ENCODE results near the gene SVIP. TPM values are rescaled to one million over a fixed set of nuclear protein-coding genes. Genes with fewer than 3 reads are reported as not detected.

SVIP gene, protein sequence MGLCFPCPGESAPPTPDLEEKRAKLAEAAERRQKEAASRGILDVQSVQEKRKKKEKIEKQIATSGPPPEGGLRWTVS
- total RNA-seq = 21.7 and 23.6 TPM in 2 replicates

DNA sequence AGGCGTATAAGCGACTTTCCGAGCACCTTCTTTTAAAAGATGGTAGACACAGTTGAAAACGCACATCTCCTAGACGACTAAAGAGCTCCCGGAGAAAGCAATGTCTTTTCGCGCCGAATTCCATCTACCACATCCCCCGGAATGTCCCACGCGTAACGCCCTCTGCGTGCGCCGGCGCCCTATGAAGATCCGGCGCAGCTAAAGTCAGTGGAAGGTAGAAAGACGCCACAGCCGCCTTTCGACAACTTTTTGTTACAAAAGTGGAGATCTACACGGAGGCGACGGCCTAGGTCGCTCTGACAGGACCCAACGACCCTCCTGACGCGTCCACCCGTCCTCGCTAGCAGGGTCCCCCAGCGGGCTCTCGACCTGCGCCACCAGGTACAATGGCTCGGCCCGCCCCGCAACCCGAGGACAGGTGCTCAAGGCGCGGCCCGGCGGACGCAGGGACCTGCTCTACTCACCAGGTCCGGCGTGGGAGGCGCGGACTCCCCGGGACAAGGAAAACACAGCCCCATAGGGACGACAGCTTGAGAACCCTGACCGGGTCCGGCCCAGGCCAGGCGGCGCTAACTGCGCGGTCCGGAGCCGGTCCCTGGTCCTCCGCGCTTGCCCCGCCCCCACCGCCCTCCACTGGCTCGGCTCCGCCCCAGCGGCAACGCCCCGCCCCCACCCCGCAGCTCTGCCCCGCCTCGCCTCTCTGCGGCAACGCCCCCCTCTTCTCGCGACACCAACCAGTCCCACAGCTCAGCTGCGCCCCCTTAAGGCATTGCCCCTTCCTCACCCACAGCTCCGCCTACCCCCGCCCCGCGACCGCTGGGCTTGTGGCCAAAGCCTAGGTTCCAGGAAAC is at the start of gene SVIP:
Gene SVIP, minus strand, starts transcription at position 571 of the 851 bp plus-strand sequence. Its CDS starts 53 bp downstream, at position 518.
- DNase-seq (ENCODE audit: extremely low read depth, low read depth, low spot score) = peak; percentile 88

DNA sequence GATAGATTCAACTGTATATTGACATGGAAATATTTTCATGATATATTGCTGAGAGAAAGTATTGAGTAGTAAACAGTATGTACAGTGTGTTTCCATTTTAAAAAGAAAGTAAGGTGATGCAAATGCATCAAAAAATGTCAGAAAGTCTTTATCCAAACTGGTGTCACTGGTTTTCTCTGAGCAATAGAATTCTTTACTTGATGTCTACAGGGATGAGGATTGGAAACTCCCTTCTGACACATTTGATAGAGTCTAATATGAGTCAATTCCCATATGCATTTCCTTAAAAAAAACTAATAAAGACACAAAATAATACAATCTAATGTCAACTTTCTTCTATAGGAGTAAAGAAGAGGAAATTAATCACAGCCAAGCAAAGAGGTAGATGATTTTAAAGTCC is 49.0 kb upstream of the SVIP start:
- DNase-seq (ENCODE audit: extremely low read depth, low read depth, low spot score) = no peak

DNA sequence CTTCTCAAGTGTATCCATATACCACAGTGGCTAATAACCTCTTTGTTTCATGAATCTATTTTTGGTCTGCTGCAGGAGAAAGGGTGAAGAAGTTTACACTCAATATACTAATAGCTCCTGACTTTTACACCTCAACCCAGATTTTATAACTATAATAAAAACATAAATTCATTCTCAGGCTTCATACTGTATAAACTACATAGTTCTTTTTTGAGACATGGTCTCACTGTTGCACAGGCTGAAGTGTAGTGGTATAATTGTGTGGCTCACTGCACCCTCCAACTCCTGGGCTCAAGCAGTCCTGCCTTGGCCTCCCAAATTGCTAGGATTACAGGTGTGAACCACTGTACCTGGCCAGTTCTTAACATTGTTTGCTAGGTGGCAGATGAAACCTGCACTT is 48.4 kb upstream of the SVIP start:
- no peak for DNase-seq (ENCODE audit: extremely low read depth, low read depth, low spot score)

DNA sequence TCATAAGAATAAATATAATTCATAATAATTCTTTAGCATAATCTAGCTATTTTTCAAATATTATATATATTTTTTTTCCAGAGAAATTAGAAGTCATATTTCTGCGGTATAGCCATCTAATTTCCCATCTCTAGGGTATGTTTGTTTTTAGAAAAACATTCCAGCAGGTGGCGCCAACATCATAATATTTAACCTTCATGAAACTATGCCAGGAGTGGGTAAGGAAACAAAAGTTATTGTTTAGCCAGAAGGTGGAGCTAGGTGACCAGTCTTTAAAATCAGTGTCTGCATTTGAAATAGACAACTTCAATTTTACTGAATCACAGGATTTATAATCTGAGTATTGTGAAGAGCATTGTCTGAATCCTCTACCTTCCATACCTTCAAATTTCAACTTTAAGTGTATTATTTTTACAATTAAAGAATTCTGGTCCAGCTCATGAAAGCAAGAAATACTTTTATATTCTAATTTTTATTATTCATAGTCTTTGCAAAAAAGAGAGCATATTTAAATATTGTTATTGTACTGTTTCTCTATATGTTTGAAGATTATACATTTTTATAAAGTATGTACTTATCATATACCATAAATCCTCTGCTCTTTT is 46.4 kb upstream of the SVIP start:
- DNase-seq (ENCODE audit: extremely low read depth, low read depth, low spot score) = peak; percentile 80

DNA sequence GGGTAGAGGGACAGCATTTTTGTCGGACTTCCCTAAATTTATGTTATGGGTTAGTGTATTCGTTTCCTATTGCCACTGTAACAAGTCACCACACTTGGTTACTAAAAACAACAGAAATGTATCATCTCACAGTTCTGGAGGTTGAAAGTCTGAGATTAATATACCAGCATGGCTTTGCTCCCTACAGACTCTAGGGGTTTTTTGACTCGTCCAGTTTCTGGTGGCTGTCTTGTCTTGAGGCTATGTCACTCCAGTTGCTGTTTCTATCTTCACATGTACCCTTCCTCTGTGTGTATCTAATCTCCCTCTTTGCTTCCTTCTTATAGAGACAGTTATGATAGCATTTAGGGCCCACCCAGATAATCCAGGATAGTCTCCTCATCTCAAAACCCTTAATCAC is 39.7 kb upstream of the SVIP start:
- no peak for DNase-seq (ENCODE audit: extremely low read depth, low read depth, low spot score)

DNA sequence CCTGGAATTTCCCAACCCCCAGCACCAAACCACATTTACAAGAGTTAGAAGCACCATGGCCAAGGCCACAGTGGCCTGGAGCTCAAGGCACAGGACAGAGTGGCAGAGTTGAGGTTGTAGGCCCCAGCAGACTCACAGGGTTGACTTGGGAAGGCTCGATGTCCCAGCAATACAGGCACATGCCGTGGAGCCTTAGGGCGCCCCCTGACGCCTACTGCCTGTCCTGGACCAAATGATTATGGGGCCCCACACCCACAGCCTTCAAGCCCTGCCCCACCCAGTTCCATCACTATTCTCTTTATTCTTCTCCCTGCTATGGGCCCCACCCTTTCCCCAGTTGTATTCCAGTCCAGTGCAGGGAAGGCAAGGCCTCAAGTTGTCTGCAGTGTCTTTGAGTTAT is 30.6 kb upstream of the SVIP start, which contains the start of gene CCDC179:
Gene CCDC179, minus strand, starts transcription at position 234 of the 400 bp plus-strand sequence. Its CDS starts 53 bp downstream, at position 181.
- no peak for DNase-seq (ENCODE audit: extremely low read depth, low read depth, low spot score)

DNA sequence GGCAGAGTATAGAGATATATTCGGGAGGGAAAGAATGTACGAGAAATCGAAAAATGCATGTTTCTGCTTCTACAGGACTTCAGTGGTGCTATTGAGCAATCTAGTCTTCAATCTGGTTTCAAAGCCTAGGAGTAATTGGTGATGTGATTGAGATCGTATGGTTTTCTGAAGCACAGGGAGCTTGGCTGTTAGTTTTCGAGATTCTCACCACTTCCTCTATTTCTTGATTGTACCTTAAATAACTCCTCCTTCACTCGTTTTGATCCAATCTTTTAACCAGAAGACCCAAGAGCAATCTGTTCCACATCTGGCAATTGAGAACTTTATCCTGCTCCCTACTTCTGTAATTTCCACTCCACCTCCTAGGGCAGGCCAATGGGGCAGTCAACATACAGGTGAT is 30.2 kb upstream of the SVIP start:
- no peak for DNase-seq (ENCODE audit: extremely low read depth, low read depth, low spot score)

DNA sequence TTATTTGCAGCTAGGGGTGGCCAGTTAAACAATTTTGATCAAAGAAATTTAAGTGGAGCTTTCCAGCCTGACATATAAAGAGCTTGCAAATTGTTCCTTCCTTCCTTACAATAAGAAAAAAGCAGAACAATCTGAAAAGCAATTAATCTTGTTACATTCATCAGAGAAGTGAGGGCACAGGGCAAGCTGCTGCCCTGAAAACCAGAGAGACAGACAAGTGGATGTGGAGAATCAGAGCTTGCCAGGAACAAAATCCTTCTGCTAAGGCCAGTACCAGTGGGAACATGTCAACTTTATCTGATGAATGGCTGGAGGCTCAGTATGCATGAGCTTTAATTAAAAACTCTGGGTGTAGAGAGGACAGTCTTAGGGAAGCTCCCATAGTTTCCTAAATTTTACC is 21.9 kb upstream of the SVIP start:
- DNase-seq (ENCODE audit: extremely low read depth, low read depth, low spot score) = no peak

DNA sequence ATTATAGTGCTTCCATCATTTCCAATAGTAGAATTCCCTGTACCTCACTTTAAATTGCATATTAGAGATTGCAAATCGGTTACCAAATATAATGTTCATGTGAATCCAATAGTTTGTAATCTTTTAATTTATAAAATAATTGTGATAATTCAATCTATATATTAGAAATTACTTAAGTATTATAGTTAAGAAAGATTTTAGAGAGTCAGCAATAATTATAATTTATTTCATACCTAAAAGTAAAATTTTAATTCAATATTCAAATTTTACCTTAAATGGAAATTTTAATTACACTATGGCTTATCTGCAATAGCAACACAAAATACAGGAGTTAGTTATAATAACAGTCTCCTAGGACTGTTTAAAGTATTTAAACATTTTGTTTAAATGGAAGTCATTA is 17.1 kb upstream of the SVIP start:
- no peak for DNase-seq (ENCODE audit: extremely low read depth, low read depth, low spot score)

DNA sequence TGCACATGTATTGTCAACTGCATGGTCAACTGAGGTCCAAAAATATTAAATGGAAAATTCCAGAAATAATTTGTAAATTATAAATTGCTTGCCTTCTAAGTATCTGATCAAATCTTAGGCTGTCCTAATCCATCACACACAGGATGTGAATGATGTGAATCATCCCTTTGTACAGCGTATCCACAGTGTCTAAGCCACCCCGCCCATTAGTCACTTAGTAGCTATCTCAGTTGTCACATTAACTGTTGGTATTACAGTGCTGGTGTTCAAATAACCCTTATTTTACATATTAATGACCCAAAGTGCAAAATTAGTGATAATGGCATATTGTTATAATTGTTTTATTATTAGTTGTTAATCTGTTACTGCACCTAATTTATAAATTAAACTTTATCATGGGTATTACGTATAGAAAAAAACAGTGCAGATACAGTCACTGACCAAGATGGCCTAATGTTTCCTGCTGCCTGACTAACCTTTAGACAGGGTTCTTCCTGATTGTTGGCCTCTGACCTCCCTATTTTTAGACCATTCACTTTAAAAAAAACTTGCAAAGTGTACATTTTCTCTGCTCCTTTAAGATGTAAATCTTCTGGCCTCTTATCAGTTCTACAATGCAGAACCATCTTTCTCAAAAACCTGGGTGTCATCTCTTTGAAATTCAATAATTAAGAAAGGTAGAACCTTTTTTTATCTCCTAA is 2.9 kb upstream of the SVIP start:
- DNase-seq (ENCODE audit: extremely low read depth, low read depth, low spot score) = no peak

DNA sequence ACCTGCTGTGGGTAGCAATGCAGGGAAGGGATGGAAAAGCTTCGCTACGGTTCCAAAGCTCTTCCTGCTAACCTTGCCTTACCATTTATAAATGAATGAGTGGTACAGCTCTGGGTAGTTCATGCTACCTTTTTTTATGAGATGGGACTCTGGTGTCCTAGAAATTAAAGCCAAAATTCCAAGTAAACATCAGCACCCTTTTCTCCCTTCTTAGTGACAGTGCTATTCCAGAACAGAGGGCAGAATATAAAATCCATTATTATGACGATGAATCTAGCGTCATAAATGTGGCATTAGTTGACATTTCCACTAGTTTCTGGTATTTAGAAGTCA is 447 bp upstream of the SVIP start:
- DNase-seq (ENCODE audit: extremely low read depth, low read depth, low spot score) = no peak

DNA sequence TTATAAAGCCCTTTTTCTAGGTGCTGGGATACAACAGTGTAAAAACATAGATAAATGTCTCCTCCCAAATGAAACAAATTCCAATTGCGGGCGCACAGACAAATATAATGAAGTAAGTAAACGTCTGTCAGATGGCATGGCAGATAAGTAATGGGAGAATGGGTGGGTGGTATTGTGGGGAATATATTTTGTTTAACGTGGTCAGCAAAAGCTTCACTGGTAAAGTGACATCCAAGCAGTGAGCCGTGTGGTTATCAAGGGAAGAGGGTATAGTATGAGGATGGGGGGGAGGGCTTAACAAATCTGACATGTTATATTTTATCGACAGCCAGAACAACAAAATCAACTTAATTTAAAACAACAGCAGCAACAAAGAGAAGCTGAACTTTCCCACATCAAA is 1.2 kb downstream of the SVIP start:
- DNase-seq (ENCODE audit: extremely low read depth, low read depth, low spot score) = no peak

DNA sequence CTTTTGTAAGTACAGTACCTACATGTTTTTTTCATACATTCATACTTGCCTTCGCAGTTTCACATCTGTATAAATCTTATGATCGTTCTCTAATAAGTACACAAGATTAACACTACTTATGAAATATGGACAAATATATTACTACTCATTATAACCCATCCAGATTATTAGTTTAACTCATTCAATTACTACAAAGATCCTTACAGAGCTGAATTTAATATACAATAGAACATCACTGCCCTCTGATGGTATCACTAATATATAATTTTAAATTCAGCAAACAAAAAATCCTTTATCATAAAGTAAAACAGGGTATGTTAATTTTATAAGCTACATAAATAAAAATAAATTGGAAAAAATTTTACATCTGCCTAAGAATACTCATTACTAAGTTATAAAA is 7.4 kb downstream of the SVIP start:
- DNase-seq (ENCODE audit: extremely low read depth, low read depth, low spot score) = no peak

DNA sequence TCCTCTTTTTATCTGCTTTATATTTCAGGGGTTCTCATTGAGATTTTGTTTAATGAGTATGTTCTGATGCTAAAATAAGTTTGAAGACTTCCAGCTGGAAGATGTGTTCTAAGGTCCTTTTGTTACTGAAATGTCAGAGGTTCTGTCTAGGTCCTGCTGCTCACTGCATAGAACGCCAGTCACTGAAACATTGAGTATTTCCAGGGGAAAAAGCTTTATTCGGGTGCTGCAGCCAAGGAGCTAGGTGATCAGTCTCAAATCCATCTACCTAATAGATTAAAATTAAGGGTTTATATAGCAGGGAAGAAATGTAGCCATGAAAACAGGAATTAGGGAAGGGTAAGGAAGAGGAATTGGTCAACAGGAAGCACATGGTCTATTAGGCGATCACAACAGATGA is 19.7 kb downstream of the SVIP start:
- DNase-seq (ENCODE audit: extremely low read depth, low read depth, low spot score) = no peak

DNA sequence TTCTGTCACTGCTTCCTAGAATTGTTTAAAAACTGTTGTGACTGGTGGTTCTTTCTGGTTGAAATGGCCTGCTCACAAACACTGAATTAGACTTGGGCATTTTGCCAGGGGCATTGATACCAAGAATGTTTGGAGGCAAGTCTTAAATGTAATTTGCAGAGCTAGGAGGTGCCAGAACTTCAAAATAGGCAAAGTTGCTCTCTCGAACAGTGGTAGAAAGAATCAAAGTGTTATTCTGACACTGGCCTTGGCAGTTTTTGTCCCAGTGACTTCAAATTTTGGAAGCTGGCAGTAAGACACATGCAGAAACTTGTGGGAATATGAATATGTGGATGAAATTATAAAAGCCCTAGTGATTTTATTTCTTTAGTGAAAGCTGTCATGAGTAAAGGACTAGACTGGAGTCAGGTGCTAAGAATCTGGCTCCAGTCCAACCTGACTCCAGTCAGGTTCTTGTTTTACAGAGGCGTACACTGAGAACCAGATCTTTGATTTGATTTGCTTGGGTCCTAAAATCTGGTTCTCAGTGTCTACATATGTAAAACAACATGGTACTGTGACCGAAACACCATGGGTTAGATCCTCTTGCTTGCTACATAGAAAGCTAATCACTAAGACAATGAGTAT is 20.9 kb downstream of the SVIP start:
- no peak for DNase-seq (ENCODE audit: extremely low read depth, low read depth, low spot score)

DNA sequence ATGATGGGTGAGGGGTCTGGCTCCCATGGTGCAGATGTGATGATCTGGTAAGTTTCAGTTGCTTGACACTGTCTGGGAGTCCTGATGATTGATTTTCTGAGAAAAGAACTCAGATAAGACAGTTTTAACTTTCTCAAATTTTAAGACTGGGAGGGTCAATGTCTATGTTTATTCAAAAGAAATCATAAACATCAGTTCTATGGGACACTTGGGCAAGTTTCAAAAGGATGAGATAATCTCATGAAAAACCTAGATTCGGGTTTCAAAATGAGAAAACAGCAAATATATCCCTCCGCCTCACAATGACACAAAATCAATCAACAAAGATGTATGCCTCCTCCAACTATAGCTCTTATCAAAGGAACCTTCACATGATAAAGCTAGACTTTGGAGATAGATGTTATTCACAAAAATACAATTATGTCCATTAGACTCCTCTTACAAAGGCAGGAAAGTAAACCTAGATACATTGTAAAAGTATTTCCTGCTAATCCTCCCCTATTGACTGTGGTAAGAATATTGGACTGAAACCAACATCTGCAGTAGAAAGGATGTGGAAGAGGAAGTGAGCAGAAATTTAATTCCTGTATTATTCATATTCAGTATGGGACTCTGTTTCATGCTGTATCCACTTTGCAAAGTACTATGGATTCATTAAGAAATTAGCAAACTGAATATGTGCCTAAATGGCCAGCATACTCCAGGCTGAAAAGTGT is 21.6 kb downstream of the SVIP start:
- DNase-seq (ENCODE audit: extremely low read depth, low read depth, low spot score) = no peak

DNA sequence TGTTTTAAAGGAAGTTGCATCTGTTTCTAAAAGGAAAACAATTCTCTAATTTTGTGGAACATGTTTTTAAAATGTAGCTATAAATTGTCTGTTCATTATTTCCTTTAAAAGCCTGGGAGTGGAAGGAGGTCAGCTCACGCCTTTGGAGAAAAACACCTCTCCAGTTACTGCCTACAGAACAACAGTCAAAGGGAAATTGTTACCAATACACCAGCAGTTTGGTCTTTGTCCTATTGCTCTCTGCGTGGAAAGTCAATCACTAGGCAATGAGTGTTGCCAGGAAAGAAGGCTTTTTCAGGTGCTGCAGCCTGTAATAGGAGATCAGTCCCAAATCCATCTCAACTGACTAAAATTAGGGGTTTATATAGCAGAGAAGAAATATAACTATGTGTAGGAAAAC is 22.2 kb downstream of the SVIP start:
- no peak for DNase-seq (ENCODE audit: extremely low read depth, low read depth, low spot score)

DNA sequence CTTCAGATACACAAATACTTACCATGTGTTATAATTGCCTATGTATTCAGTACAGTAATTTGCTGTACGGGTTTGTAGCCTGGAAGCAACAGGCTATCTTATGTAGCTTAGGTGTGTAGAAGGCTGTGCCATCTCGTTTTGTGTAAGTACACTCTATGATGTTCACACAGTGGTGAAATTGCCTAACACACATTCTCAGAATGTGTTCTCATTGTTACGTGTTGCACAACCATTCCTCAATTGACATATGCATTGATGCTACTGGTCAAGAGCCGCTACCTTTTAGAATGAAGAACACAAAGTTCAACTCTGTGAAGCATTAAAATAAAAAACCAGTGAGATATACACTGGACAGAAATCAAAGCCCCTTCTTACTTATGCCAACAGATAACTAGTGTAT is 26.7 kb downstream of the SVIP start:
- no peak for DNase-seq (ENCODE audit: extremely low read depth, low read depth, low spot score)

DNA sequence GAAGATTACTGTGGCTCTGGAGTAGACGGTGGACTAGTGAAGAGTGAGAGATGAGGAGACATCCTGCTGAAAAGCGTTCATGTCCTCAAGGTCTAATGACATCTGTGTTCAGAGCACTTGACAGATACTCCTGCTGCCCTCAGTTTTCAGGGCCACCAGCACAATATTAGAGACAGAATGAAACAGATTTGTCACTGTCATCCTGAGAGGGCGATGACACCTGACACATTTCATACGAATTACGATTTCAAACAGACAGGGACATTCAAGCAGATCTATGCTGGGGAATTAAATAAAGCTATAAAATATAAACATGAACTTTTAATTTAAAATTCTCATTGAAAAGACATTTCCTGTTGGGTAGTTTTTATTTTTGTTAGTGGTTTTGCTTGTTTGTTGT is 29.1 kb downstream of the SVIP start:
- DNase-seq (ENCODE audit: extremely low read depth, low read depth, low spot score) = no peak

DNA sequence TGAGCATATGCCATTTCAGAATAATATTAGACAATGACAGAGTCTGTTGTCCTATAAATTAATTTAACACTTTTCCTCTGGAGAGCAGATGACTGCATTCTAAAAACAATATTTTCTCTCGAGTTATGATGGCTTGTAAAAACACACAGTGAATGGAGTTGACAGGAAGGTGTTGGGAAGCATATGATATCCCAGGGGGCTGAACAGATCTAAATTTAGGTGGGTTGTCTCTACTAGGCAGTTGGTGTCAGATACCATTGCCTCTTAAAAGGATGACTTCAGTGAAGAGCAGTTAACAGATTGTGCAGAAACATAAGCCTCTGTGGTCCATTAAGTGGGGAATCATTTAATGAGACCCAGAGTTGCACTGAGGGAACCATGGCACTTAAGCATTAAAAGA is 30.7 kb downstream of the SVIP start:
- DNase-seq (ENCODE audit: extremely low read depth, low read depth, low spot score) = no peak

DNA sequence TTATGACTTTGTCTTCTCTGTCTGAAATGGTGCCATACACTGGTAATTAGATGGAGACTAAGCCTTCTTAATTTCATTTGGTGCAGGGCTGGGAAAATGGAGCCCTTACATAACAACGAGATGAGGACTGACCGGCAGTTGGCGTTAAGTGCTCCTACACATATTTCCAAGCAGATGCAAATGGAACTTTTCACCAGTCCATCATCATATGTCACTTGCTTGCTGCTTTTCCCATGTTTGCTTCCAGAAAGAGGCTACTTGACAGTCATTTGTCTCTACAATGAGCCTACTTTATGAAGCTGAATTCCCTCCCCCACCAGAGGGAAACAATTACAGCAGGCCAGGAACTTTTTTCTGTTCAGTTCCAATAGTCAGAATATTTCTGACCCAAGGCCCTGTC is 32.6 kb downstream of the SVIP start:
- DNase-seq (ENCODE audit: extremely low read depth, low read depth, low spot score) = no peak
